Mucosa of descending colon (tissue), 3 donors: Measurements from ENCODE around the gene PTPRD. TPM values are rescaled to one million over a fixed set of nuclear protein-coding genes. Genes with fewer than 3 reads are reported as not detected.

Source experiments
- ATAC-seq: fragments of 200-7000 bp; cut with Tn5 transposase; one replicate; pipeline ENCODE4 v1.9.1; 2020; ENCODE audit warnings: mild to moderate bottlenecking, moderate library complexity
- DNase-seq, 3 donors: peaks; one replicate each; pipeline ENCODE4 v3.0.0-alpha.2; 2020
- H3K36me3 ChIP-seq: fragments of 200-600 bp; one replicate; pipeline ENCODE4 v1.8.0; 2021; ENCODE audit warnings: low read depth, mild to moderate bottlenecking
- H3K4me1 ChIP-seq: fragments of 200-600 bp; one replicate; pipeline ENCODE4 v1.8.0; 2021; ENCODE audit warnings: low read depth, mild to moderate bottlenecking
- H3K4me3 ChIP-seq: fragments of 200-600 bp; one replicate; pipeline ENCODE4 v1.8.0; 2021; ENCODE audit warnings: mild to moderate bottlenecking
- H3K9me3 ChIP-seq: fragments of 200-600 bp; one replicate; pipeline ENCODE4 v1.8.0; 2021; ENCODE audit warnings: mild to moderate bottlenecking
- CTCF ChIP-seq: fragments of 200-600 bp; IDR thresholded peaks from one replicate; pipeline ENCODE4 v1.8.0; 2022; ENCODE audit warnings: antibody characterized with exemption, mild to moderate bottlenecking
- intact Hi-C, 2 donors: fragments of 100-400 bp; cut with DNase I in 1 of 2; cut with micrococcal nuclease in 1 of 2; formaldehyde crosslinking; loops; one replicate each; pipeline versions ENCODE4 v1.11.0 to v1.11.1; 2022; cut with DNase I, micrococcal nuclease
- total RNA-seq, 3 donors: library from RNA; stranded (reverse); fragmentation: NEBNext Ultra II Directional in 2 of 3; extraction: Animal tissue kit (Norgen Biotek cat#: 25700) in 2 of 3; gene quantifications; one replicate each; pipeline versions ENCODE4 v1.2.1 to v1.2.4, GENCODE V29; 2021 to 2023
- donor health status: DM: no; HTN: no; CAD: no; lungs with moderate emphysema.
- donor health status: DM: no; HTN: no; CAD: no.
- donor health status: DM: no; HTN: yes; CAD: no.

Gene PTPRD
- total RNA-seq, 3 donors from 2014 or later: 52.7 to 128 (median 113) TPM

DNA sequence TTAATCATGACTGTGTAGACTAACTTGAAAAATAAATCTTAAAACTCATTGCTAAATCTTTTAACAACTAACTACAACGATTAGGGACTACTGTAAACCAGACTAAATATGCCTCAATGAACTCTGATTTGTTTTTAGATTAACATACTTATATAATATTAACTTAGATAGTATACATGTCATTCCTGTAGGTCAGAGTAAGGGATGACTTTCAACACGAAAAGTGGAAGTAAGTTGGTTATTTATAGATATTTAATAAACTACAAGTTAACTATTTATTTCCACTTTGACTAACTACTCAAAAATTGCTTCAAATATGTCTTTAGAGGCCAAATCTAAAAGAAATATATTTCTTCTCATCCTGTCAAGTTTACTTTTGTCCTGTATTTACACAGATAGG lies 795.6 kb downstream of the PTPRD start:
- TF ChIP-seq CTCF: no peak
- Histone ChIP-seq H3K9me3 (no peaks in the 10 kb centered on the region), H3K36me3 (no peaks in the 10 kb centered on the region), H3K4me1 (no peaks in the 10 kb centered on the region), H3K4me3 (no peak overlapping the region)
- intact Hi-C loops: no loop called here
- DNase-seq: no peak
- ATAC-seq: no peak

DNA sequence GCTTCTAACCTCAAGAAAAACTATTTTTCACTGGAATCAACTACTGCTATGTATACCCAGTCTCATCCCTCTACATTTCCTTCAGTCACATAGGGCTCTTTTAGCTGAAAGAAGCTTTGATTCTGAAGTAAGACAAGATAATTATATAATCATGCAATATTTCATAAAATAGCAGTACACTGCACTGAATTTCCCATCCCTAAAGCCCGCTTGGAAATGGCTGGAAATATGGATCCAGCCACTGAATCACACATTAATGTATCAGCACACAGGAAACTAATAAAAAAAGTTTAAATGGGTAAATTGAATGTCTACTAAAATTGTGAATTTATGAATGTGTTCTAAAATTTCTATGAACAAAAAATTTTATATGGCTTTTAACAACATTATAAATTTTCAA lies 808.7 kb downstream of the PTPRD start:
- H3K9me3 ChIP-seq: no peaks in the 10 kb centered on the region
- TF ChIP-seq CTCF: no peak
- no peak overlapping the region for H3K4me3 ChIP-seq
- ATAC-seq (no peak), DNase-seq (no peak)
- no peaks in the 10 kb centered on the region for H3K36me3 ChIP-seq
- no peaks in the 10 kb centered on the region for H3K4me1 ChIP-seq
- intact Hi-C loops: no loop called here

GRCh38 chr9:9799287-9799686 lies 813.5 kb downstream of the PTPRD start:
- Histone ChIP-seq H3K4me3 (no peak overlapping the region), H3K9me3 (no peaks in the 10 kb centered on the region), H3K4me1 (no peaks in the 10 kb centered on the region), H3K36me3 (no peaks in the 10 kb centered on the region)
- no peak for TF ChIP-seq CTCF
- DNase-seq: no peak
- intact Hi-C loops: no loop called here
- ATAC-seq: no peak

DNA sequence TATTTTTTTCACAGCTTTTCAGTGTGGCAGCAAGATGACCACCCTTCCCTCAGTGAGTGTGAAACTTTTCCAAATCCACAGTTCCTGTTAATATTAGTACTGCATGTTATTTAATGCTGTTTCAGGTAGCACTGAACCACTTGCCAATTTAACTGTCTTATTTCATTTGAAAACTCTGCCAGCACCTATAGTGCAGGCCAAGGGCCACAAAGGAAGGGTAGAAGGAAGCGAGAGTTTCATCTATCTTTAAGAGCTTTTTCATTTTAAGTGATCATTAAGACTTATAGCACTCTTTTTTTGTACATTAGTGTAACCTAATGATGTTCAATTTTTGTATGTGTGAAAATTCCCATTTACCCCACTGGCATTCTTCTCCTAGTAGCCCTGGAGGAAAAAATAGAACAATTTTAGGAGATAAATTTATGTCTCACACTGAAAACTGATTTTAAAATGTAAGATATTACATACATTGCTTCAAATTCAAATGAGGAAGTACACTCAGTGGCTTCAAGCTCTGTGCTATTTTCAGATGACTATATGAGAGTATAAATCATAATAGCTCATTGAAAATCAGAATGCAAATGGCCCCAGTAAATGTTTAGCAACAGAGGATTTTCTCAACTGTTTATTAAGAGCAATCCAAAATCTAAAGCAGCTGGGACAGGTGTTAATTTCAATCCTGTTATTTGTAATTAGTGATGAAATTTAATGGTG lies 820.5 kb downstream of the PTPRD start:
- Histone ChIP-seq H3K9me3 (no peaks in the 10 kb centered on the region), H3K36me3 (no peaks in the 10 kb centered on the region), H3K4me1 (no peaks in the 10 kb centered on the region), H3K4me3 (no peak overlapping the region)
- intact Hi-C loops: loop anchor here (5.0 kb wide), 1 partner anchor 185 kb away; no protein-coding TSS in a partner anchor
- TF ChIP-seq CTCF: no peak
- DNase-seq: no peak
- ATAC-seq: no peak

- no peak for TF ChIP-seq CTCF
- no peak overlapping the region for H3K4me3 ChIP-seq
- no peaks in the 10 kb centered on the region for H3K9me3 ChIP-seq
- no peak for DNase-seq
- no peaks in the 10 kb centered on the region for H3K36me3 ChIP-seq
- no peak for ATAC-seq
- intact Hi-C loops: loop anchor here (5.0 kb wide), 1 partner anchor 184 kb away; no protein-coding TSS in a partner anchor
- H3K4me1 ChIP-seq: no peaks in the 10 kb centered on the region
Measured at GRCh38 chr9:9791611-9792010, 821.2 kb downstream of the PTPRD start.
